ENCODE measurements around the gene SRRM3. TPM values are rescaled to one million over a fixed set of nuclear protein-coding genes. Genes with fewer than 3 reads are reported as not detected.
"Not testable (repeated sequence)": the region's sequence is repeated elsewhere in the genome, so short reads cannot be mapped to it uniquely, and the experiment has no call there.

The SRRM3 gene
- total RNA-seq, 2 experiments from 2014 or later, result not detected

- Histone ChIP-seq H3K27ac (ENCODE audit: low read depth, low read length, poor library complexity, severe bottlenecking) (no peak overlapping the region), H3K9me2 (ENCODE audit: insufficient read depth, low read length) (no peaks in the 10 kb centered on the region), H3K4me2 (ENCODE audit: low read length) (peak overlapping the region; percentile 50; the same call in 1 of the 2 replicates), H3K36me3 (ENCODE audit: insufficient read depth, low read length) (no peaks in the 10 kb centered on the region), H4K20me1 (ENCODE audit: insufficient read depth, low read length) (no peaks in the 10 kb centered on the region), H2AFZ (ENCODE audit: low read length) (peak overlapping the region; percentile 78; the same call in 1 of the 2 replicates), H3K4me1 (ENCODE audit: insufficient read depth, low read length, poor library complexity, severe bottlenecking) (no peaks in the 10 kb centered on the region), H3K9me3 (ENCODE audit: low read length) (no peaks in the 10 kb centered on the region), H3K4me3 (ENCODE audit: low read depth, low read length, poor library complexity, severe bottlenecking) (peak overlapping the region; percentile 60), H3K79me2 (ENCODE audit: insufficient read depth, low read depth, low read length) (no peaks in the 10 kb centered on the region)
- TF ChIP-seq EZH2phosphoT487 (IDR thresholded peaks at IDR 0.05; ENCODE audit: borderline replicate concordance, low read depth, low read length) (no peak), CTCF (conservative IDR thresholded peaks at IDR 0.05; ENCODE audit: low read length) (no peak)
- DNase-seq (ENCODE audit: low spot score), result peak; percentile 55
- intact Hi-C loops (cut with micrococcal nuclease; ENCODE audit: unreplicated experiment), result no loop called here
- CTCF ChIA-PET (ENCODE audit: unreplicated experiment), result no interaction called here
- BruUV-seq (replicated peaks), result no TSS peak
- POLR2A ChIA-PET, result no interaction called here
These were observed 35.1 kb upstream of the SRRM3 start for GRCh38 chr7:76166404-76167255.

GRCh38 chr7:76173566-76174205, 28.0 kb upstream of the SRRM3 start:
- Histone ChIP-seq H3K9me3 (ENCODE audit: low read length) (no peaks in the 10 kb centered on the region), H3K9me2 (ENCODE audit: insufficient read depth, low read length) (no peaks in the 10 kb centered on the region), H3K79me2 (ENCODE audit: insufficient read depth, low read depth, low read length) (no peaks in the 10 kb centered on the region), H3K4me3 (ENCODE audit: low read depth, low read length, poor library complexity, severe bottlenecking) (no peak overlapping the region), H3K4me1 (ENCODE audit: insufficient read depth, low read length, poor library complexity, severe bottlenecking) (no peaks in the 10 kb centered on the region), H3K4me2 (ENCODE audit: low read length) (no peak overlapping the region), H3K27ac (ENCODE audit: low read depth, low read length, poor library complexity, severe bottlenecking) (no peak overlapping the region), H3K36me3 (ENCODE audit: insufficient read depth, low read length) (no peaks in the 10 kb centered on the region), H2AFZ (ENCODE audit: low read length) (no peak overlapping the region), H4K20me1 (ENCODE audit: insufficient read depth, low read length) (no peaks in the 10 kb centered on the region)
- no TSS peak for BruUV-seq (replicated peaks)
- ChIA-PET POLR2A (no interaction called here), CTCF (ENCODE audit: unreplicated experiment) (interaction anchor here (0.9 kb wide), 1 partner anchor 14 kb away, joined by 3 read pairs; no protein-coding TSS in a partner anchor)
- no peak for DNase-seq (ENCODE audit: low spot score)
- intact Hi-C loops (cut with micrococcal nuclease; ENCODE audit: unreplicated experiment), result no loop called here
- TF ChIP-seq EZH2phosphoT487 (IDR thresholded peaks at IDR 0.05; ENCODE audit: borderline replicate concordance, low read depth, low read length), result no peak
- TF ChIP-seq CTCF (conservative IDR thresholded peaks at IDR 0.05; ENCODE audit: low read length), result no peak

GRCh38 chr7:76176951-76177350, 24.7 kb upstream of the SRRM3 start:
- H3K79me2 ChIP-seq (ENCODE audit: insufficient read depth, low read depth, low read length); H3K27ac ChIP-seq (ENCODE audit: low read depth, low read length, poor library complexity, severe bottlenecking); H4K20me1 ChIP-seq (ENCODE audit: insufficient read depth, low read length); H3K9me3 ChIP-seq (ENCODE audit: low read length); H3K4me1 ChIP-seq (ENCODE audit: insufficient read depth, low read length, poor library complexity, severe bottlenecking); H3K9me2 ChIP-seq (ENCODE audit: insufficient read depth, low read length); DNase-seq (ENCODE audit: low spot score); H3K4me2 ChIP-seq (ENCODE audit: low read length); intact Hi-C loops (cut with micrococcal nuclease; ENCODE audit: unreplicated experiment); H2AFZ ChIP-seq (ENCODE audit: low read length); CTCF ChIA-PET (ENCODE audit: unreplicated experiment); H3K36me3 ChIP-seq (ENCODE audit: insufficient read depth, low read length); H3K4me3 ChIP-seq (ENCODE audit: low read depth, low read length, poor library complexity, severe bottlenecking); BruUV-seq (replicated peaks): not testable (repeated sequence)
- POLR2A ChIA-PET, result interaction anchor here (1.0 kb wide), 1 partner anchor 9 kb away, joined by 8 read pairs; no protein-coding TSS in a partner anchor
